SK-N-MC (cell line): Measurements from ENCODE around the gene GIMD1.

ENCODE experiments used
- DNase-seq: peaks from one replicate; pipeline ENCODE4 v3.0.0-alpha.2; 2011; ENCODE audit warnings: low read depth, low spot score
- H3K27ac ChIP-seq: fragments of 200-600 bp; sonication (generic); 2 replicates; pipeline ENCODE4 v1.5.1; 2016; ENCODE audit warnings: mixed run types
- H3K36me3 ChIP-seq: fragments of 200-600 bp; sonication (generic); 2 replicates; pipeline ENCODE4 v1.6.1; 2017; ENCODE audit warnings: antibody characterized with exemption, low read length, mixed read lengths; ENCODE audit not compliant: insufficient read depth
- H3K4me3 ChIP-seq: fragments of 200-600 bp; sonication (generic); 2 replicates; pipeline ENCODE4 v1.5.1; 2016
- H3K9ac ChIP-seq: fragments of 200-600 bp; sonication (generic); 2 replicates; pipeline ENCODE4 v1.8.0; 2017; ENCODE audit warnings: mixed run types, mixed read lengths; ENCODE audit not compliant: insufficient read length
- H3K9me3 ChIP-seq: fragments of 200-600 bp; sonication (generic); 2 replicates; pipeline ENCODE4 v1.6.1; 2017; ENCODE audit warnings: low read depth, mild to moderate bottlenecking, antibody characterized with exemption, low read length, moderate library complexity, mixed read lengths
- EZH2 ChIP-seq: fragments of 200-600 bp; sonication (generic); IDR thresholded peaks from one replicate; pipeline ENCODE4 v1.6.1; 2017; ENCODE audit warnings: antibody characterized with exemption
- FOXP2 ChIP-seq: optimal IDR thresholded peaks from 2 replicates; pipeline ENCODE3; 2011; ENCODE audit warnings: mild to moderate bottlenecking, moderate library complexity; ENCODE audit not compliant: insufficient read depth; ENCODE audit errors: extremely low read length, control extremely low read depth
- POLR2AphosphoS5 ChIP-seq: IDR thresholded peaks from 2 replicates; pipeline ENCODE4 v1.6.1; 2012; ENCODE audit warnings: mild to moderate bottlenecking, low read depth, low read length, borderline replicate concordance

The GIMD1 gene

GRCh38 chr4:106362086-106362825, 6.3 kb downstream of the GIMD1 start:
- no peak for TF ChIP-seq FOXP2
- TF ChIP-seq EZH2, result no peak
- TF ChIP-seq POLR2AphosphoS5, result no peak
- no peaks in the 10 kb centered on the region for H3K36me3 ChIP-seq

GRCh38 chr4:106358899-106359298, 9.7 kb downstream of the GIMD1 start:
- Histone ChIP-seq H3K27ac (no peak overlapping the region), H3K36me3 (no peaks in the 10 kb centered on the region), H3K9me3 (peaks cover 5% of the 10 kb centered on the region; the same call in 1 of the 2 replicates), H3K9ac (no peak overlapping the region), H3K4me3 (no peak overlapping the region)
- TF ChIP-seq POLR2AphosphoS5 (no peak), EZH2 (no peak), FOXP2 (no peak)
- no peak for DNase-seq

More at GRCh38 chr4:106362086-106362825, 6.3 kb downstream of the GIMD1 start:
- Histone ChIP-seq H3K27ac (no peak overlapping the region), H3K9me3 (peaks cover 5% of the 10 kb centered on the region; the same call in 1 of the 2 replicates), H3K4me3 (no peak overlapping the region), H3K9ac (no peak overlapping the region)
- DNase-seq, result no peak

- Histone ChIP-seq H3K27ac (no peak overlapping the region), H3K36me3 (0 out of 2 replicates have a peak, but pooled peaks cover 6% of the 10 kb centered on the region)
- DNase-seq, result no peak
Observed at GRCh38 chr4:106355193-106355592, 13.4 kb downstream of the GIMD1 start.

GRCh38 chr4:106353786-106354185, 14.8 kb downstream of the GIMD1 start:
- Histone ChIP-seq H3K27ac (no peak overlapping the region), H3K4me3 (no peak overlapping the region), H3K9me3 (peaks cover 5% of the 10 kb centered on the region; the same call in 1 of the 2 replicates), H3K9ac (no peak overlapping the region), H3K36me3 (peaks cover 13% of the 10 kb centered on the region)
- TF ChIP-seq FOXP2 (no peak), POLR2AphosphoS5 (no peak), EZH2 (no peak)
- DNase-seq, result no peak

More at GRCh38 chr4:106355193-106355592, 13.4 kb downstream of the GIMD1 start:
- TF ChIP-seq EZH2 (no peak), FOXP2 (no peak), POLR2AphosphoS5 (no peak)
- no peak overlapping the region for H3K4me3 ChIP-seq
- H3K9ac ChIP-seq, result no peak overlapping the region
- H3K9me3 ChIP-seq, result peaks cover 5% of the 10 kb centered on the region; the same call in 1 of the 2 replicates

GRCh38 chr4:106351016-106351415, 17.6 kb downstream of the GIMD1 start:
- TF ChIP-seq FOXP2, result no peak
- TF ChIP-seq POLR2AphosphoS5, result no peak
- Histone ChIP-seq H3K27ac (no peak overlapping the region), H3K36me3 (peaks cover 33% of the 10 kb centered on the region), H3K9ac (no peak overlapping the region), H3K9me3 (no peaks in the 10 kb centered on the region), H3K4me3 (no peak overlapping the region)
- no peak for DNase-seq

GRCh38 chr4:106347167-106347566, 21.4 kb downstream of the GIMD1 start:
- H3K9ac ChIP-seq, result no peak overlapping the region
- no peak overlapping the region for H3K4me3 ChIP-seq
- TF ChIP-seq FOXP2 (no peak), POLR2AphosphoS5 (no peak), EZH2 (no peak)
- no peak for DNase-seq
- H3K27ac ChIP-seq, result no peak overlapping the region
- no peaks in the 10 kb centered on the region for H3K9me3 ChIP-seq
- peaks cover 64% of the 10 kb centered on the region for H3K36me3 ChIP-seq

GRCh38 chr4:106344647-106344970, 24.0 kb downstream of the GIMD1 start:
- H3K9me3 ChIP-seq, result peaks cover 7% of the 10 kb centered on the region; the same call in 1 of the 2 replicates
- no peak for DNase-seq
- H3K36me3 ChIP-seq, result peaks cover 82% of the 10 kb centered on the region
- H3K4me3 ChIP-seq, result no peak overlapping the region
- TF ChIP-seq EZH2 (no peak), FOXP2 (no peak), POLR2AphosphoS5 (no peak)
- peak overlapping the region; percentile 14 for H3K9ac ChIP-seq
- H3K27ac ChIP-seq, result peak overlapping the region; percentile 52

GRCh38 chr4:106343865-106344646, 24.5 kb downstream of the GIMD1 start:
- no peak for DNase-seq
- Histone ChIP-seq H3K27ac (peak overlapping the region; percentile 52), H3K36me3 (peaks cover 84% of the 10 kb centered on the region), H3K9ac (peak overlapping the region; percentile 14), H3K4me3 (no peak overlapping the region), H3K9me3 (peaks cover 7% of the 10 kb centered on the region; the same call in 1 of the 2 replicates)
- no peak for TF ChIP-seq FOXP2
- TF ChIP-seq POLR2AphosphoS5, result no peak
- no peak for TF ChIP-seq EZH2
